IPS-NIHi11 (cell line): ENCODE measurements around the gene CRYGC.
A peak's percentile ranks its signal among the peaks of the same experiment; 100 is the strongest.
"Not testable (repeated sequence)": the region's sequence is repeated elsewhere in the genome, so short reads cannot be mapped to it uniquely, and the experiment has no call there.

Source experiments
- DNase-seq: peaks from one replicate; pipeline ENCODE4 v3.0.0; 2012; ENCODE audit warnings: mixed read lengths, low spot score

The CRYGC gene, protein sequence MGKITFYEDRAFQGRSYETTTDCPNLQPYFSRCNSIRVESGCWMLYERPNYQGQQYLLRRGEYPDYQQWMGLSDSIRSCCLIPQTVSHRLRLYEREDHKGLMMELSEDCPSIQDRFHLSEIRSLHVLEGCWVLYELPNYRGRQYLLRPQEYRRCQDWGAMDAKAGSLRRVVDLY

DNA sequence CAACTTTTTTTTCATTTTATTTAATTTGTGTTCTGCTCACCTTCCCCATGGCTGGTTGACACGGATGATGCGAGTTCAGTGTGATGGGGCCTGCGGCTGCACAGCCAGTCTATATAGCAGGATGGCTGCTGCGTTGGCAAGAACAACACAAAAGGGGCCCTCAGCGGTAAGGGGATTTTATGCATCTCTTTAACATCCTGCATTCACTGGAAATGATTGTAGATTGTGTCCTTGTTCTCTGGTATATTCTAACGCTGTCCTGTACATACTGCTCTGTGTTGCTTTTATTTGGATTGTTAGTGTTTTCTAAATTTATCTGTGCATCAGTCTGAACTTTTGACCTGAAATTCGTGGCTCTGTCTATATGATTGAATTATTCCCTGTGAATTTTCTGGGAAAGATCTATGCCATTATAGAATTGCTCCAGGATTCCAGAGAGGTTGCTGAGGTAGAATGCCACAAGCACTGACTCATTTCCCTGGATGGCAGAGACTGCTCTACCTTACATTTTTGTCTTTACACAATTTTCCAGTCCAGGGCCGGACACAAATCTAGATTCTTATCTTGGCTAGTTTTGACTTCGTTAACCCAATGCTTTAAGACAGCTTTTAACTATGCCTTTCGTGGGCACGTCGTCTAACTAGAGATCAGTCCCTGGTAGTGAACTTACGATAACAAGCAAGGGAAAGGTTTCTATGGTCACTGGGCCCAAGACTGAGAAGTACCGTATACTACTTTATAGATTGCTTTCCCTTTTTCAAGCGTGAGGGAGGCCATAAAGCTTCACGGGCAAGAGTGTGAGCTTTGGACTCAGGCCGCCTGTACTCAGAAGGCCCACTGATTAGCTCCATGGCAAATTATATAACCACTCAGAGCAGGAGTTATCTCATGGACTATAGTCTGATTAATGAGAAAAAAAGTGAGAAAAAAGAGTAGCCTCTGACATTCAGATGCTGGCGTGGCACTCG lies at the start of gene CRYGC:
TSS of gene CRYGC (minus strand) at position 85 of the 968 bp plus-strand sequence. CDS start at position 49, 36 bp downstream.
- no peak for DNase-seq

DNA sequence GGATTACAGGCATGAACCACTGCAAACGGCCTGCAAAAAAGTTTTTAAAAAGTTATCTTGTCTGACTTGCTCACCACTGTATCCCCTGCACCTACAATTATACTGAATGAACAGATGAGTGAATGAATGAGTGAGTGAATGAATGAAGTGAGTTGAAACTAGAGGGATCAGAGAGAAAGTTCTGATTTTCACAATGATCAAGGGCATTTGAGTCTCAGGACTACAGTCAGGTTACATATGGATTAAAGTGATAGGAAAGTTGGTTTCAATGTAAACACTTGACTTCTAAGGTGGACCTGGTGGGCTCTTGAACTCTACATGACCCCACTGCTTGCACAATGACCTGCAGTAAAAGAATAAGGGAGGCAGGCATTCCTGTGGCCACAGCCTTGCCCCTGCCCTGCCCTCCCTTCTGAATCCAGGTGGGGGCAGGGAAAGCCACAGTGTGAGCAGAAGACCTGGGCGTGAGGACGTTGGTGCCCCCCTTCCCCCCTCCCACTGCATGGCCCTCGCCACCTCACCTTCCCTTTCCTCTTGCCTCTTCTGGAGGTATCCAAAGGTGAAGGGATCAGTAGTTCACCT lies 49.5 kb upstream of the CRYGC start:
- DNase-seq: no peak

DNA sequence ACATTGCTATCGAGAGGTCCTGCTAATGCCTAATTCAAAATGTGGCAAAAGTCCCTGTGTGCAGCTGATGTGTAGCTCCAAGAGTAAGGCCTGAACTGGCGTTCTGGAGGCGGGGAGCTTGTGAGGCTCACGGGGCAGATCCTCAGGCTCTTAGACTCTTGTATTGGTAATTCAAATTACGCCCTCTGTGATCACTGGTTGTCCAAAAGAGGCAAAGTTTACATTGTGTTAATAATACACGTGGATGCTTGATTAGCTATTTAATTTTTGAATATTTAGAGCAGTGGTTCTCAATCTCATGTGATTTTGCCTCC lies 46.2 kb upstream of the CRYGC start:
- DNase-seq: no peak

DNA sequence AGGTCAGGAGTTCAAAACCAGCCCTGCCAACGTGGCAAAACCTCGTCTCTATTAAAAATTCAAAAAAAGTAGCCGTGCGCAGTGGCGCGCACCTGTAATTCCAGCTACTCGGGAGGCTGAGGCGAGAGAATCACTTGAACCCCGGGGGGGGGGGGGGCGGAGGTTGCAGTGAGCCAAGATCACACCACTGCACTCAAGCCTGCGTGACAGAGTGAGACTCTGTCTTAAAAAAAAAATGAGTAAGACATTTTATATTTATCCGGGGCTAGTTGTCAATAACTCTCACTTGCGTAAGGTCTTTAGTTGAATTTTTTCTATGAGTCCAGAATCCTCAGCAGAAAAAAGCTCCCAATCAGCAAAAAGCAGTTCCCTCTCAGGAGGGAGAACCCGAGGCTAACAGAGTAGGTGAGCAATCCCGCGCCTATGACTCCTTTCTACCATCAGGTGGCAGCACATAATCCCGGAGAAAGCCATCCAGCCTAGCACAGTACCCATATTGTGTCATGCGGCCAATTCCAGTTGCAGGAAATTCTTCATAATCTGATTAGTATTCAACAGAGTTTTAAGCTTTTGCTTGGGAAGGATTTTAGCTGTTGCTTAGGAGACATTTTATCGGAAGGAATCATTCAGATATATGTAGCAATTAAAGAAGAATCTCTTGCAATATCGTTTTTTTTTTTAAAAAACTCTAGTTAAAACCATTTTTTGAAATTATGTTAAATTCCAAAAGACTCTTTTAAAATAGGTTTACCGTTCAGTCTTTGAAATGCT lies 45.6 kb upstream of the CRYGC start:
- DNase-seq: peak; percentile 80

DNA sequence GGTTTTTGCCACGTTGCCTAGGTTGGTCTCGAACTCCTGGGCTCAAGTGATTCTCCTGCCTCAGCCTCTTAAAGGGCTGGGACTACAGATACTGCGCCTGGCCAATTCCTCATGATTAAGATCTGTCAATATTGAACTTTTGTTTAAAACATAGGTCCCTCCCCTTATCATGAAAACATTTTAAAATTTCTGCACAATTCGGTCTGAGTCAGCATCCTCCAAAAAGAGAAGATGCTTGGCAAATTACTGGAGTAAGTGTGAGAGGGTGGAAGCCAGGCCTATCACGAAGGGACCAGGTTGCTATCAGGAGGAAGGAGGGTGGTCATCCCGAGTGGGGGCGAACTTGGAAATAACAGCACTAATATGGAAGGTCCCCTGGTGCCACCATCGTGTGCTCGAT lies 44.5 kb upstream of the CRYGC start:
- DNase-seq: no peak

DNA sequence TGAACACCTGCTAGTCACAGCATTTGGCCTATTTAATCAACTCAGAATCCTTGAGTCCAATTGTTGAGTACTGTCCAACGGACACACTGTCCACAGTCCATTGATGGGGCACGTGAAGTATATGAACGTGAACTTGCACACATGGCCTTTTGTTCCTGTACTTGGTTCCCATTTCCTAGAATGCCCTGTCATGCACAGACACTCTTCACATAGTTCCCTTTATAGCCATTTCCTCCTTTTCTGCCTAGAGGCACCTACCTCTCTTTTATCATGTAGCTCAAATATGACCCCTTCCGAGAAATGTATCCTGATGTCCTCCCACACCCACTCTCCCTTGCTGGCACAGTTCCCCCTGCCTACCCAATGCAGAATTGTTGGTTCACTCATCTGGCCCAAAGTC lies 42.5 kb upstream of the CRYGC start:
- no peak for DNase-seq

DNA sequence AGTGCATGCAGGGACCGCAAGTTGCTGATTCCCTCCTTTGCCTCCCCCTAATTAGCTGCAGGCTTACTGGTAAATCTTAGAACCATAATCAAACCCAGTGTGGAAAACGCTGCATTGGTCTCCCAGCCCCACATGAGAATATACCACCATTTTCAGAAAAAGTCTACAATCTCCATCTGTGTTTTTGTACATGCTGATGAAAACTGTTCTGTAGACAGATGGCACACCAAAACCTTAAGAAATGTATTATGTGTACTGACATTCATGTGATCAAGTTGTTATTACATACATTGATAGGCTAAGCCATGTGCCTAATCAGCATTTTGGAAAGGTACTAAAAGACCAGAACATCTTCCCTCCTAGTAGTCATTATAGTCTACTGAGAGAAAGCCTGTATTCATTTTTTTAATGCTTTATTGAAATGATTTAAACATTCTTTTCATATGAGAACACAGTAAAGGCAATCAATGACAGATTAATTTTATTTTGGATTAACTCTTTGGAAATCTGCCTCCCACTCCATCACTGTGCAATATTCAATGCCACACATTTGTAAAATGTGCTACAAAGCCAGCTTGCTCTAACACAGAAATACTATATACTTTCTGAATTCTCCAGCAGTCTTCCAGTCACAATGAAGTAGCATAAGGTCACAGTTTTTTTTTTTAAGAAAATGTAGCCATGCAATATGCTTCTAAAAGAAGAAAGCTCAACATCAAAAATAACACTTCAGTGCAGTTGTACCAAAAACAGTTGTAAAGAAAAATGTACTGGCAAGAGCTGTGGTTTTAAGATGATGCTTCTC lies 35.5 kb upstream of the CRYGC start:
- no peak for DNase-seq

DNA sequence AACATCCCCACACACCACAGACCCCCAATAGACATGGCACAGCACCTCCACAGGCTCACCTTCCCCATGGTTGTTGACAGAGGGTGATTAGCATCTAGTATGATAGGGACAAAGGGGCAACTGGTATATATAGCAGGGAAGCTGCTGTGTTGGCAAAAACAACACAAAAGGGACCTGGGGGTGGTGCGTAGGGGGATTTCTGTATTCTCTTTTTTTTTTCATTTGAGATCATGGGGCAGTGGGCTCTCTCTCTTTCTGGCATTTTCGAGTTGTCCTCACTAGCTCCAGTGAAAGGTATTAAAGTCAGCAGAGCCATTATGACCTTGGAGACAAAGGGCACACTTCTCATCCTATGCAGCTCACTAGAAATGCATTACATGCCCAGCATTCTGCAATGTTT lies 33.9 kb upstream of the CRYGC start, which contains the start of gene CRYGA:
TSS of gene CRYGA (minus strand) at position 101 of the 400 bp plus-strand sequence. CDS start at position 68, 33 bp downstream.
- no peak for DNase-seq

DNA sequence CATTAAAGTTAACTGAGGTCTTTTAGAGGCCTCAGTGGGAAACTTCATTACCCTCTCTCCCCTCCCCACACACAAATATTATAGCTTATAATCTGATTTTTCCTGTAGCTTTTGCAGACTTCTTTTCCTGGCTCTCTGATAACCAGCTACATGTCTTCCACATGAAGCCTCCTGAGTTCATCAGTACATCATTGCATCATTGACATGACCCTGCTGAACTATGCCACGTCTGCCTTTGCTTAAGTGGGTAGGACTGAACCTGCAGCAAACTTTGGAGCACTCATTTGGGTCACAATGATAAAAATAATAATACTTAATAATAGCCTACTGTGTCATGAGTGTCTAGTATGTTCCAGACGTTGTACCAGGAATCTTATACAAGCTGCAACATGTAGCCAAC lies 26.8 kb upstream of the CRYGC start:
- no peak for DNase-seq

DNA sequence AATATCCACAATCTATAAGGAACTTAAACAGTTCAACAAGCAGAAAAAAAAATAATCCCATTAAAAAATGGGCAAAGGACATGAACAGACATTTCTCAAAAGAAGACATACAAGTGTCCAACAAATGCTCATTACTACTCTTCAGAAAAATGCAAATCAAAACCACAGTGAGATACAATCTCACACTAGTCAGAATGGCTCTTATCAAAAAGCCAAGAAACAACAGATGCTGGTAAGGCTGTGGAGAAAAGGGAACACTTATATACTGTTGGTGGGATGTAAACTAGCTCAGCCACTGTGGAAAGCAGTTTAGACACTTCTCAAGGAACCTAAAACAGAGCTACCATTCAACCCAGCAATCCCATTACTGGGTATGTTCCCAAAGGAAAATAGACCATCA lies 23.5 kb upstream of the CRYGC start:
- DNase-seq: no peak

DNA sequence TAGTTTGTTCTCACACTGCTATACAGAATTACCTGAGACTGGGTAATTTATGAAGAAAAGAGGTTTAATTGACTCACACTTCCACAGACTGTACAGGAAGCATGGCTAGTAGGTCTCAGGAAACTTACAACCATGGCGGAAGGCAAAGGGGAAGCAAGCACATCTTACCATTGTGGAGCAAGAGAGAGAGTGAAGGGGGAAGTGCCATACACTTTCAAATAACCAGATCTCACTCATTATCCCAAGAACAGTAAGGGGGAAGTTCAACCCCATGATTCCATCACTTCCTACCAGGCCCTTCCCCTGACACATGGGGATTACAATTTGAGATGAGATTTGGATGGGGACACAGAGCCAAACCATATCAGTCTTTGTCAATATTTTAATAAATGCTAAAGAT lies 21.3 kb upstream of the CRYGC start:
- DNase-seq: no peak

DNA sequence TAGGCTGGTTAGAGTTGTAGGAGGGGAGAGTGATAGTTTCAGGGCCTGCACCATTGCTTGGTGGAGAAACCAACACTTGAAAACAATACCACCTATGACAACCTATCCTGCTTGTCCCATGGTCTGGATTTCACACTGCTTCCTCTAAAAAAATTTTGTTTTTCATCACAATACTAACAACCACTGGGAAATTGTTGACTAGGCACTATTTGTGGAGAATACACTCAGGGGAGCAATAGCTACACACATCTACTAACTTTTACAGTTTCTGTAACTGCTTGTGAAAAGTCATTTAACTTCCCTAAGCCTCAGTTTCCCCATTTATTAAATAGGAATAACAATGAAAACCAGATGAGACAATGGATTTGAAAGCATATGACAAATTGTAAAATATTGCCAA lies 20.5 kb upstream of the CRYGC start:
- no peak for DNase-seq

DNA sequence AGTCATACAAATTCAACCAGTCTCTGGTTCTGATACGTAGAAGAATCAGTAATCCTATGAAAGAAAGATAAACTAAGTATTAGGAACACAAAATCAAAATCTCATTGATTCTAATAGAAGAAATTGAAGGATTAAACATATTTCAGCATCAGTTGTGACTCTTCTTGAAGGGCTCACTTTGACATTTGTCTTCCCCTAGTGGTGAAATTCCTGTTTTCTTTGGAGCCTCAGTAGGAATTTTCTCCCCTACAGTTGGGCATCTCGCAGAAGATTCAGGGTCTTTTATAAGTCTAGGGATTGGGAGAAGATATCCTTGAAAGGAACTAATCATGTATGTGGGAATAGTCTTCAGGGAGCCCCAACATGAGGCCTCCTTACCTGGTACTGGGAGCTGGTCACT lies 19.2 kb upstream of the CRYGC start:
- no peak for DNase-seq

DNA sequence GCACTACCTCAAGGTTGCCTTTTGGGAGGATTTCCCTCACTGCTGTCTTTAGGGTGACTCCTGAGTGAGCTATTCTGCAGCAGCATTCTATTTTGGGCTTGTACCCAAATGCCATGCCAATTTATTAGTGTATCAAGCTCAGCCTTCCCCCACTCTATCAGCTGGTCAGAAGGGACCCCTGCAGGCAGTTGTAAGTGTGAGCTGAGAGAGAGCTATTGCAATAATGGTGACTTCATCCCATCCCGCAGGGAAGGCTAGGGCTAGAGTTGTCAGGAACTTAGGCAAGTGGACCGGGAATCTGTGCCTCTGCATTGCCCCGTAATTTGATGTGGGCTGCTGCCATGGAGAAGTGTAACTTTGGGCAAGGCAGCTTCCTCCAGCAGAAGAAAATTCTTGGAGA lies 18.1 kb upstream of the CRYGC start:
- DNase-seq: no peak

DNA sequence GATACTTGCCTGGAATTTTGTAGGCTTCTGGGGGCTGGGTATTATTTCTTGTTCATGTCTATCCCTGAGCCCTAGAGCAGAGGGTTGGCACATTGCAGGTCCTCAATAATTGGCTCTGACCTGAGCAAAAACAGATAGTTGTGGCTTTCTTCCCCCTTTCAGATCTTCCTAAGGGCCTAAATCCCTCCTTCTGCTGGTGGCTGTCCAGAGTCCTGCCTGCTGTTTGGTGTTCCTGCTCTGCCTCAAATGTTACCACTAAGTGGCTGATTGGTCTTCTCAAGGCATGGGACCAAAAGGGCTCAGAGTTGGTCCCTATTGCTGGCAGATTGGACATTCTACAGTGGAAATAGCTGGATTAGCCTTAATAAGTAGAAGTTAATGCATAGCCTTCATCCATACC lies 17.4 kb upstream of the CRYGC start:
- no peak for DNase-seq

DNA sequence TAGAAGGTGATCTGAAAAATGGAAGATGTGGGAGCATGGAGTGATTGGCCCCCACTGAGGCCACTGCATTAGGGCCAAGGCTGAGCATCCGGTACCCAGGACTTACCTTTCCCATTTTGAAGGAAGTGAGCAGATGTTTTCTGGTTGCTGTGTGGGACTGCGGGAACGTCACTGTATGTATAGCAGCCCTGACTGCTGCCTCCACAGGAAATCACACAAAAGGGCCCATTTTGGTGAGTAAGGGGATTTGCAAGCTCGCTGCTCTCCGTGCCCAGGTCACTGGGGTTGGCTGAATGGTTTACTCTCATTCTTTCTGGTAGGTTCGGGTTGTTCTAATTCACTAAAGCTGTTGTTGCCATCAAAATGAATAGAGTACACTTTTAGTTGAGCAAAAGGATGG lies 16.4 kb upstream of the CRYGC start, which contains the start of gene CRYGB:
TSS of gene CRYGB (minus strand) at position 153 of the 400 bp plus-strand sequence. CDS start at position 115, 38 bp downstream.
- DNase-seq: no peak

DNA sequence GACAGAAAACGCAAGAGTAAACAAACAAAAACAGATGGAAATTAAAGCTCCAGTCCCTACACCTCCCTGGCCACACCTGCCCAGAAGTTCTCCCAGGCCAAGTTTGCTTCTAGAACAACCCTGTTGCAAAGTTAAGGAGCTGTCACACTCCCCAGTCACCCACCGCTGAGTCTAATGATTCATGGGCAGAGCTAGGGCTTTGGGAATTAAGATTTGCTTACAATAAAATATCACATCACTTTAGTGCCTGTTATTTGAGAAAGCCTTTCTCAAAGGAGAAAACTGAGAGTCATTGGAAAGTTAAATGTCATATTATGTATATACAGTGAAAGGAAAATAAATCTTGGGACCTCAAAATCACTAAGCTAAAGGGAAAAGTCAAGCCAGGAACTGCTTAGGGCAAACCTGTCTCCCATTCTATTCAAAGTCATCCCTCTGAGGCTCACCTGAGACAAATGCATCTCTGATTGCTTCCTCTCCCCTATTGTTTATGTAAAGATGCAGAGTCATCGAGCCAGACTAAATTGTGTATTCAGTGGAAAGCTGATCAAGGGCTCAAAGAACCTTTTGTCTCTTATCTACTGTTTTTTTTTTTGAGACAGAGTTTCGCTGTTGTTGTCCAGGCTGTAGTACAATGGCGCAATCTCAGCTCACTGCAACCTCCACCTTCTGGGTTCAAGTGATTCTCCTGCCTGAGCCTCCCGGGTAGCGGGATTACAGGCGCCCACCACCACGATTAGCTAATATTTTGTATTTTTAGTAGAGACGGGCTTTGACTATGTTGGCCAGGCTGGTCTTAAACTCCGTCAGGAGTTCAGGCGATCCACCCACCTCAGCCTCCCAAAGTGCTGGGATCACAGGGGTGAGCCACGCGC lies 13.5 kb upstream of the CRYGC start:
- DNase-seq: no peak

DNA sequence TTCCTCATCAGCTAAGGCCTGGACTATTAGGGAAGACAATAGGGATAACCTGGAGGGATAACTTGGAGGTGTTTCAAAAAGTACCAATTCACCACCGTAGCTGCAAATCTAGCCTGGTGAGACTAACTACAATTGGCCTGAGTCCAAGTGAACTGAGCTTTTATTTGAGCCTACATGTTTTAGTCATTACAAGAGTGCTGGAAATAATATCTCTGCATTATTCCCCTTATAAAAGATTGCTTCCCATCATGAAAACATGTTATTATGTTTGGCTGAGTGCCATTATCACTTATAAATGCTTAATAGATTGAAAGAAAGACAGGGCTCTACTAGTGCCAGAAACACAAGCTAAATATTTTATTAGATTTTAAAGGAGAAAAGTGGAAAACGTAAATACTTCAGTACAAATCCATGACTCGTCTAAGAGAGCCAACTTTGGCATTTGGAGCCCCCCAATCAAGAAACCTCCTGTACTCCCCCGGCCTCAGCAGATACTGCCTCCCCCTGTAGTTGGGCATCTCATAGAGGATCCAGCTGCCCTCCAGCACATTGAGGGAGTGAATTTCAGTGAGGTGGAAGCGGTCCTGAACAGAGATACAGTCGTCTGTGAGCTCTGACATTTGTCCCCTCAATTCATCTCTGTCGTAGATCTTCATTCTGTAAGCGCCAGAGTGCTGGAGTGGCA lies 12.8 kb upstream of the CRYGC start:
- DNase-seq: no peak

DNA sequence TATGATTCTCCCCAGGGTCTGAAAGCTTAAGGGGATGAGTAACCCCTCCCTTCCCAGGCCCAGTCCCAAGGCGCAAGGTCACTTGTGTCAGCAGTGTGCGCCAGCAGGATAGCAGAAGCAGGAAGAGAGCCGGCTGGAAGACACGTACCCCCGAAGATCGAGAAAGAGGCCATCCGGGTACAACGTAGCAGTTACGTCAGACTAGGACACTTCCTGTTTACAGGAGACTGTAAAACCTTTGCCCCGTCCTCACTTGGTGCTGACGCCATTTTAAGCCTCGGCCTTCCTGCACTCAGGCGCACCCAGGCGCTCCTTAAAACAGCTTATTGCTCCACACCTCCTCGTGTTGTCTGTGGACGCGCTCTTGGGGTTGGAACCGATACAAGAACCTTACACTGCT lies 9.8 kb upstream of the CRYGC start:
- DNase-seq: no peak

DNA sequence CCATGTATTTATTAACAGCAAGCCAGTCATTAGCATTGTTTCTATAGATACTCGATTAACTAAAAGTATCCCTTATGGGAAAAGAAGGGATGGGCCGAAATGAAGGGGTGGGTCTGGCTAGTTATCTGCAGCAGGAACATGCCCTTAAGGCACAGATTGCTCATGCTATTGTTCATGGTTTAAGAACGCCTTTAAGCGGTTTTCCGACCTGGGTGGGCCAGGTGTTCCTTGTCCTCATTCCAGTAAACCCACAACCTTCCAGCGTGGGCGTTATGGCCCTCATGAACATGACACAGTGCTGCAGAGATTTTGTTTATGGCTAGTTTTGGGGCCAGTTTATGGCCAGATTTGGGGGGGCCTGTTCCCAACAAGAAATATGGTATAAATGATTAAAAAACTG lies 8.7 kb upstream of the CRYGC start:
- not testable (repeated sequence) for DNase-seq
